OCI-M2 (cell line): ENCODE results near the gene PIAS1.
"Not testable (repeated sequence)": the region's sequence is repeated elsewhere in the genome, so short reads cannot be mapped to it uniquely, and the experiment has no call there.

ENCODE experiments used
- DNase-seq: peaks from one replicate; lab custom pipeline; 2025; ENCODE audit not compliant: unreplicated experiment; lab: John Stamatoyannopoulos, UW

Gene PIAS1

DNA sequence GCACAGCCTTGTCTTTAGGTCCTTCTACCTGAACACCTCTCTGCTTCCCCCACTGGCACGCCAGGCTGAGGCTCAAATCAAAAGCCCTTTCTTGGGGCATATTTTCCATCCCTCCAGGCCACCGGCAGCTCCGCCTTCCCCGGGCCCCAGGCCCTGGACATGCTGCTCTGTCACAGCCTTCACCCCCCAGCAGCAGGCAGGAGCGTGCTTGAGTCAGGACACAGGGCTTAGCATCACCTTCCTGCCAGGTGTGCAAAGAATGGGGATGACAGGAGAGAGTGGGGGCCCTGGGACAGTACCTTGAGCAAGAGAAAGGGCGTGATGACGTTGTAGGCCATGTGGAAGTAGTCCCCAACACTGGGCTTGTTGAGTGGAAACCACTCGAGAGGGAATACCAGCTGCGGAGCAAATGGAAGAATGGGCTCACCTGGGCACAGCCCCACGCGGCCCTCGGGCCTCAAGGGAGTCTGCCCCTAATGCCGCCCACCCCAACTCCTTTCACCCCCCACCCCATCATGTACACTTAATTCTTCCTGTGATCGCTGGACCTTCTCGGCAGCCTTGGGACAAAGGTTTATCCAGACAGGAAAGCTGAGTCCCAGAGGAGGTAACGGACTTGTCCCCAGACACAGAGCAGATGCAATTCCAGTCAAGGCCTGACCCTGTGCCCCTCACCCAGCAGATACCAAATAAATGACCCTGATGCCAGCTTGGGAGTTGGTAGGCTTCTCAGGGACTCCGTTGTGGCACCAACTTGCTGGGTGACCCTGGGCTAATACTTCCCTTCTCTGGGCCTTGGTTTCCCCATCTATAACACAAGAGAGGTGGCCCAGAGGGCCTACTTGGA lies 160.1 kb downstream of the PIAS1 start:
- no peak for DNase-seq

DNA sequence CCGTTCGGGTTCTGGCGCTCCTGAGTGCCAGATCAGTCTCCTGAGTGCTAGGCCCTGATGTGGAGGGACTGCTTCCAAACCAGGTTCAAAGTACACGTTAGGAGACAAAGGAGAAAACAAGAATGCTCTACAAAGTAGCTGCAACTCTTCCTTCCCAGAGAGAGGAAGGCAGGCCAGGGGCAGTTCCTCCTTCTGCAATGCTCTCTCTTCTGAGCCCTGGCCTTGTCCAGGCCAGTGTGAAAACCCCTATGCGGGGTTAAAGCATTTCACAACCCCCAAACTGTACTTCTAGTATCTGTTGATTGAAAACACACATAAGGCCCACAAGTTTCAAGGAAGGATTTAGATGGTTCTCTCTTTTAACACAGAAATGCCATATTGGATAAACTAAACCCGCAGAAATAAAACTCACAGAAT lies 160.7 kb downstream of the PIAS1 start:
- DNase-seq, result no peak

DNA sequence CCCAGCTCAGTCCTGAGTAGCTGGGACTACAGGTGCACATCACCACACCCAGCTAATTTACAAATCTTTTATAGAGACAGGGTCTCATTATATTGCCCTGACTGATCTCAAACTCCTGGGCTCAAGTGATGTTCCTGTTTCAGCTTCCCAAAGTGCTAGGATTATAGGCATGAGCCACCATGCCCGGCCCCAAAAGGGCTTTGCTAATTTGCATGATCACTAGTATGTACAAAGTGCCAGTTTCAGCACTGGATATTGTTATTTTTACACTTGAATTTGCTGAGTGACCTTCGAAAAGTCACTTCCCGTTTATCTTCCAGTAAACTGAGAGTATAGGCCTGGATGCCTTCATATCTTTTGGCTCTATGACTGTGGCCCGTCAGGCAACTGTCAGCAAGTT lies 163.2 kb downstream of the PIAS1 start:
- no peak for DNase-seq

DNA sequence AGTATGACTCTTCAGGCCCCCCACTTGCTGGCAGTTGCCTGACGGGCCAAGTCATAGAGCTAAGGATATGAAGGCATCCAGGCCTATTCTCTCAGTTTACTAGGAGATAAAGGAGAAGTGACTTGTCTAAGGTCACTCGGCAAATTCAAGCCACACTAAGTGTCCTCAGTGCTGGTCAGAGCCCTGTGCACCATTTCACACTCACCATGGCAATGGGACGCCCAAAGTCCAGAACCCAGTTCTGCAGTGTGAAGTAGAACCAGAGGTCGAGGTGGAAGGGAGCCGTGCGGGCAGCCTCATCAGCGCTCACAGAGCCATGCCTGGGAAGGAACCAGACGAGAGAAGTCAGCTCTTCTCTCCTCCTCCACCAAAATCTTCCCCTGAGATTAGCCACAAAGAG lies 164.2 kb downstream of the PIAS1 start:
- no peak for DNase-seq

DNA sequence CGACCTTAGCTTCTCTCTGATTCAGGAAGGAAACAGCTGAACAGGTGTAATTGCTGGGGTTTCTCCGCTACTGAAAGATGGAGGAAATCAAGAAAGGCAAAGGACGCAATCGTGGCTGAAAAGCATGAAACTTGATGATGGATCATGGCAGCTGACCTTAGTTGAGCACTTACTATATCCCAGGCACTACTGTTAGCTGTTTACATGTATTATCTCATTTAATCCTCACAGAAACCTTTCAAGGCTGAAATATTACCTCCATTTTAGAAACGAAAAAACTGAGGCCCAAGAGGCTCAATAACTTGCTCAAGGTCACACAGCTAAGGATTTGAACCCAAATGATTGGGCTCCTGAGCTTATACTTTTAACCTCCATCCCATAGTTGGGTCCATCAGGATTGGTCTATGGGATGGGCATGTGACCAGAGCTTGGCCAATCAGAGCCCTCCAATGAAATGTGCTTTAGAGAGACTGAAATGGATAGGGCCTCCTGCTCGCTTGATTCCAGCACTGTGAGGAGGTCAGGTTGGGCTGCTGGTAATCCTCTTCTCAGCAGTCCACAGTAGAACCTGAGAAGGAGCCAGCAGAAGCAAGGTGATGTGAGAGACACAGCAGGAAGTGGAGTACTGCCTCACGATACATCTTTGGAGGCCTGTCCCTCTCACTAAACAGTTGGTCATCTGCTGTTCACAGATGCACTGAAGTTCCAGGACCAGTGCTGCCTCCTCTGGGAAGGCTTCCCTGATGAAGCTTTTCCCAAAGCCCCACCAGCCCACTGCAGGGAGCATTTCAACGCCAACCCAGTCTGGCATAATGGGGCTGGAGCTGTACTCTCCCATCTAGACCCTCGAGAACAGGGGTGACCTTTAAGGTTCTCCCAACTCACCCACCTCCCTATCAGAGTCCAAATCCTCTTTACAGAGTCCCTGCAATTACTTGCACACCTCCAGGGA lies 165.0 kb downstream of the PIAS1 start:
- no peak for DNase-seq

DNA sequence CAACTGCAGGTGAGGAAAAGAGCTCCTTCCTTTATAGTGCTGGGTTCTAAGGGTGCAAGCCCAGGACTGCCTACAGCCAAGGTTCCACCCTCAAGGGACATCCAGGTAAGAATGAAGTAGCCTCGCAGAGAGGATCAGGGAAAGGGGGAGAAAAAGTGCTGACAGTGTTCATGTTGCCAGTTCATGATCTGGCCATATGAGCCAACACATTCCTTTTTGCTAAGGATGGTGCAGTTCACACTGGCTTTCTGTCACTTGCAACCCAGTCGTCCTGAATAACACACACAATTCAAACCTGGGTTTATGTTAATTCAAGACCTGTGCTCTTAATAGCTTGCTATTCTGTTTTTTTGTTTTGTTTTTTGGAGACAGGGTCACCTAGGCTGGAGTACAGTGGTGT lies 166.4 kb downstream of the PIAS1 start:
- no peak for DNase-seq

DNA sequence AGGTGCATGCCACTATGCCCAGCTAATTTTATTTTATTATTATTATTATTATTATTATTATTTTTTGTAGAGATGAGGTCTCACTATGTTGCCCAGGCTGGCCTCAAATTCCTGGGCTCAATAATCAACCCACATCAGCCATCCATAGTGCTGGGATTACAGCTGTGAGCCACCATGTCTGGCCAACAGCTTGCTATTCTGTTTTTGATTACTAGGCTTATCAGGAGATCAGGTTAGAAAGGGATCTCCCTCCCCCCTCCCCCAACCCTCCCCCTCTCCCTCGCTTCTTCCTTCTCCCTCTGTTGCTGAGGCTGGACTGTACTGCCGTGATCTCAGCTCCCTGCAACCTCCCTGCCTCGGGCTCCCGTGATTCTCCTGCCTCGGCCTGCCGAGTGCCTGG lies 166.9 kb downstream of the PIAS1 start:
- no peak for DNase-seq

DNA sequence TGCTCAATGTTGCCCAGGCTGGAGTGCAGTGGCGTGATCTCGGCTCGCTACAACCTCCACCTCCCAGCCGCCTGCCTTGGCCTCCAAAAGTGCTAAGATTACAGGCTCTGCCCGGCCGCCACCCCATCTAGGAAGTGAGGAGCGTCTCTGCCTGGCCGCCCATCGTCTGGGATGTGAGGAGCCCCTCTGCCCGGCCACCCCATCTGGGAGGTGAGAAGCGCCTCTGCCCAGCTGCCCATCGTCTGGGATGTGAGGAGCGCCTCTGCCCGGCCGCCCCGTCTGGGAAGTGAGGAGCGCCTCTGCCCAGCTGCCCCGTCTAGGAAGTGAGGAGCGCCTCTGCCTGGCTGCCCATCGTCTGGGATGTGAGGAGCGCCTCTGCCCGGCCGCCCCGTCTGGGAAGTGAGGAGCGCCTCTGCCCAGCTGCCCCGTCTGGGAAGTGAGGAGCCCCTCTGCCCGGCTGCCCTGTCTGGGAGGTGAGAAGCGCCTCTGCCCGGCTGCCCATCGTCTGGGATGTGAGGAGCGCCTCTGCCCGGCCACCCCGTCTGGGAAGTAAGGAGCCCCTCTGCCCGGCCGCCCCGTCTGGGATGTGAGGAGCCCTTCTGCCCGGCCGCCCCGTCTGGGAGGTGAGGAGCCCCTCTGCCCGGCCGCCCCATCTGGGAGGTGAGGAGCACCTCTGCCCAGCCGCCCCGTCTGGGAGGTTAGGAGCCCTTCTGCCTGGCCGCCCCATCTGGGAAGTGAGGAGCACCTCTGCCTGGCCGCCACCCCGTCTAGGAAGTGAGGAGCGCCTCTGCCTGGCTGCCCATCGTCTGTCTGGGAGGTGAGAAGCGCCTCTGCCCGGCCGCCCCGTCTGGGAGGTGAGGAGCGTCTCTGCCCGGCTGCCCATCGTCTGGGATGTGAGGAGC lies 167.7 kb downstream of the PIAS1 start:
- not testable (repeated sequence) for DNase-seq

DNA sequence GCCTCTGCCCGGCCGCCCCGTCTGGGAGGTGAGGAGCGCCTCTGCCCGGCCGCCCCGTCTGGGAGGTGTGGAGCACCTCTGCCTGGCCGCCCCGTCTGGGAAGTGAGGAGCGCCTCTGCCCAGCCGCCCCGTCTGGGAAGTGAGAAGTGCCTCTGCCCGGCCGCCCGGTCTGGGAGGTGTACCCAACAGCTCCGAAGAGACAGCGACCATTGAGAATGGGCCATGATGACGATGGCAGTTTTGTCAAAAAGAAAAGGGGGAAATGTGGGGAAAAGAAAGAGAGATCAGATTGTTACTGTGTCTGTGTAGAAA lies 168.3 kb downstream of the PIAS1 start:
- DNase-seq, result not testable (repeated sequence)

DNA sequence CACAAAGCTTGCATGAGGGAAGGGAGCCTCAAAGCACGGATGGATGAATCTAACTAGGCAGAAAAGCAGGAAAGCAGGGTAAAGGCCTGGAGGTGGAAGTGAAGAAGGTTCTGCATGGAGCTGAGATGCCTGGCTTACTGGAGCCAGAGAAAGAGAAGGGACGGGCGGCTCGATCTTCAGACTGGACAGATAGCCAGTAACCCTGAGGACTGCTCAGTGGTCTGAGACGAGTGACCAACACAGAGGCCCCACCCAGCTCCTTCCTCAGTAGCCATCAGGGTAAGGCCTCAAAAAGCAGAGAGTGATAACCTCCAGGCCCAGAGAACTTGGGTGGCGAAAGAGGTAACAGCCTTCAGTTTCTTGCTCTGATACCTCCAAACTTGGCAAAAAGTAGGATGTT lies 169.1 kb downstream of the PIAS1 start:
- no peak for DNase-seq

DNA sequence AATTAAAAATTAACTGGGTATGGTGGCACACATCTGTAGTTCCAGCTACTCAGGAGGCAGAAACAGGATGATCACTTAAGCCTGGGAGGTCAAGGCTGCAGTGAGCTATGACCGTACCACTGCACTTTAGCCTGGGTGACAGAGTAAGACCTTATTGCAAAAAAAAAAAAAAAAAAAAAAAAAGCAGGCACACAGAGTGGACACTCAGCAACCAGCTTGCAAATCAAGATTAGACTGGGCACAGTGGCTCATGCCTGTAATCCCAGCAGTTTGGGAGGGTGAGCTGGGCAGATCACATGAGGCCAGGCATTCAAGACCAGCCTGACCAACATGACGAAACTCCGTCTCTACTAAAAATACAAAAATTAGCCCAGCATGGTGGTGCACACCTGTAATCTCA lies 170.0 kb downstream of the PIAS1 start:
- no peak for DNase-seq

DNA sequence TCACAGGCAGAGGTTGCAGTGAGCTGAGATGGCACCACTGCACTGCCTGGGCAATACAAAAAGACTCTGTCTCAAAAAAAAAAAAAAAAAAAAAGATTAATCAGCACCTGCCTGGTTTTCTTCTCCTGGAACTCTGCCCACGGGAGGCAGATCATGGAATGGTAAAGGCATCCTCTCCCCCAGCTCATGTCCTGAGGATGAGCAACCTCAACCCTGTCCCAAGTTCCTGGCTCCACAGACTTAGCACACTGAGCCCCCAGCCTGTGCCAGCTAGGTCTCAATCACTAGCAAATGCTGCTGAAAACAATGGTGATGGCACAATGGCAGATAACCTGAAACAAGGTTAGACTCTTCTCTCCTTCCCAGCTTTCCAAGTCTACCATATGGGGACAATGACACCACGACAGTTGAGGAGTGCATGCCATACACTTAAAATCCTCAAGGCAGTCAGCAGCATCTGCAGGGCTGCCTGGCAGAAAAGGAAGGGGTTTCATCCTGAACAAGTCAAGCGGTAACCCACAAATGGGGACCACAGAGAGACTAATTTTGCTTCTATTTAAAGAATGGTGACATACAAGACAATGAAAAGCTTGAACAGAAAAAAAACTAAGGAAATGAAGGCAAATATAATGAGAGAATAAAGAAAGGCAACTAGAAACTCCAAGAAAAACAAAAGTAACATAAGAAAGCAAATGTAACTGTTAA lies 170.6 kb downstream of the PIAS1 start:
- DNase-seq, result no peak

DNA sequence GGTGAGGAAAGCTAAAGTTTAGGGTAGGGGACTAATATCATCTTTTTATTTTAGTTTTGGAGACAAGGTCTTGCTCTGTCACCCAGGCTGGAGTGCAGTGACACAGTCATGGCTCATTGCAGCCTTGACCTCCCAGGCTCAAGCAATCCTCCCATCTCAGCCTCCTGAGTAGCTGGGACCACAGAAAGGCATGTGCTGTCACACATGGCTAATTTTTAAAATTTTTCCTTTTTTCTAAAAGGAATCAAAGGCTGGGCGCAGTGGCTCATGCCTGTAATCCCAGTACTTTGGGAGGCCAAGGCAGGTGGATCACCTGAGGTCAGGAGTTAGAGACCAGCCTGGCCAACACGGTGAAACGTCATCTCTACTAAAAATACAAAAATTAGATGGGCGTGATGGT lies 171.3 kb downstream of the PIAS1 start:
- DNase-seq, result not testable (repeated sequence)

DNA sequence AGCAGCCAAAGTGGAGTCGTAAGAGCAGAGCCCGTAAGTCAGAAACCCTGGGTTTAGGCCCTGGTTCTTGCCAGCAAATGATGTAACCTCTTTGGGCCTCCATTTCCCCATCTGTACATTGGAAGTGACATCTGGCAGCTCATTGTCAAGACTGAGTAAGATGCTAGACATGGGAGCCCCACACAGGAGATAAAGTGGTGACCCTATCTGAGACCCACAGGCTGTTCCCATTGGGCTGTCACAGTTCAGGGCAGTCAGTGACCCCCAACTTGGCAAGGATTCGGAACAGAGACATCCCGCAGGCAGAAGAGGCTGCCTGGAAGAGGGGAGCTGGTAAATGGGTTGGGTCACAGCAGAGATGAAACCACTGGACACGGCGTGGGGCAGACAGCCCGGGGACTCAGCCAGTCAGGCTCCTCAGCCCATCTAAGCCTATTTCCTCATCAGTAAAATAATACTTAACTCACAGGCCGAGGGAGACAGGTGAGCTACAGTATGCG lies 173.6 kb downstream of the PIAS1 start:
- no peak for DNase-seq

DNA sequence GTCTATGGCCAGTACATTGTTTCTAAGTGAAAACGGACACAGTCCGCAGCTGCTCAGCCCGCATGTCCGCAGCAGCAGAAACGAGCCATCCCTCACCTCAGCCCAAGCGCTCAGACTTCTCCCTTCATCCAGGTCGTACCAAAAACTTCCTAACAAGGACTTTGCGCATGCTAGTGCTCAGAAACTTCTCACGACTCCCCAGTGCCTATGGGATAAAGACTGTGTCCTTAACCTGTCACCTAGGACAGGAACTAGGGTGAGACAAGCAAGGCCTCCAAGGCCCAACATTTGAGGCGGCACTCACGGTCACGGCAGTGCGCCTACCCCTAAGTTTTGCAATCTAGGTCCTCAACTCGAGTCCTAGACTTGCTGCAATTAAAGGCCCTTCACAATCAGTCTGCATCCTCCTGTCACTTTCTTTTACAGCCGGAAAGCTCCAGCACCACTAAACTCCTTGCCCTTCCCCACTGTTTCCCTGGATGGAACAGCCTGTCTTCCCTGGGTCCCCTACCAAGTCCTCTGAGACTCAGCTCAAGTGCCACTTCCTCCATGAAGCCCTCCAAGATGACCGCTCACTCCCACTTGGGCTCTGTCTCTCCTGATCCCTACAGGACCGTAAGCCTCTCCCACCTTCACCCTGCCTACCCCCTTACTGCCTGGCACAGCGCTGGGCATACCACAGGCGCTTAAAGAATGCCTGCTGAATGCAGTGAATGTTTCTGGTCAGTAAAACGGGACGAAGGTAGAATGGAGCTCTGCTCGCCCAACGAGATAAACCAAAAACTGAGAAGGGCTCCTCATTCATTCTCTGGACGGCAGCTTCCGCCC lies 174.2 kb downstream of the PIAS1 start:
- no peak for DNase-seq

DNA sequence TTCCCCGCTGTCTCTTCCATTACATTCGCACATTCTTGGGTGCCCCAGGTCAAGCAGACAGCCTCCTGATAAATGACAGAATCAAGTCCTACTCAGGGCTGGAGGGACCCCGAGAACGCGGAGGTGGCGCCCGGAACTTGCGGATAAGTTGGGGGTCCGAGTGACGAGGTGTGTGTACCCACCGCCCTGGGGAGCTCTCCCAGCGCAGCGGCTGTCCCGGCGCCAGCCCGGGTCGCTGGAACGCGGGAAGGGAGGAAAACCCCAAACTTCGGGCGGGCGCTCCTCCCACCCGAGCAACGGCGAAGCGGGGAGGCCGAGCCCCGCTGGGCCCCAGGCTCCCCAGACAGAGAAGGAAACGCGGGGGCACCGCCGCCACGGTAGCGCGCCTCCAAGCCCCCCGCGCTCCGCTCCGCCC lies 174.9 kb downstream of the PIAS1 start:
- DNase-seq, result no peak

DNA sequence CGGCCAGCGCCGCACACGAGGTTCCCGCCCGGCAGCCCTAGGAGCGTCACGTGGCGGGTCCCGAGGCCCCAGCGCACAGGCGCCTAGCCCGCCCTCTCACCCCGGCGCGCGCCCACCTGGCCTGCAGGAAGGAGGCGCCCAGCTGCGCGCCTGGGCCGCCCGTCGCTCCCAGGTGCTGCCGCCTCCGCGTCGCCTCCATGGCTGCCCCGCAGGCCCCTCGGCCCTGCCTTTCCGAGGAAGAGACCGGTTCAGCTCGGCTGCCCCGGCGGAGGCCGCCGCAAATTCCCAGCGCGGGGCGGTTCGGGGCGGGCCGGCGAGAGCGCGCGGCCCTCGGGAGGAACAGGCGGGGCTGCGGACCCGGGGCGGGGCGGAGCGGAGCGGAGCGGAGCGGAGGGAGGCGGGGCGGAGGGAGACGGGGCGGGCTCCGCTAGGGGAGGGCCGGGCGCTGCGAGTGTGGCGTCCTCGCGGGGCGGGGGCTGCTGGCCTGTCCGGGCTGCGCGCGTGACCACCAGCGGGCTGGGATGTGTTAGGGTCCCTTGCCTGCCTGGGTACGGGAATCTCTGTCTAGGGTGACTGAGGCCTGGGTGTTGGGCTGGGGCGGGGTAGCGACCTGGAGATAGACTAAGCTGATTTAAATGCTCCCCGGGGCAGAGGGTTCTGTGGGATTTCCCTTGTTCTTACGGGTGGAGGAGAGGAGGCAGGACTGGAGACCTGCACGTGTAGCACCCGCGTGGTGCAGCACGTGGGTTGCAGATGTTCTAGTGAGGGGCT lies 175.5 kb downstream of the PIAS1 start, which contains the start of gene CLN6:
TSS of gene CLN6 (minus strand) at position 343 of the 771 bp plus-strand sequence. CDS start at position 199, 144 bp downstream.
- no peak for DNase-seq
